H9 (cell line): Measurements from ENCODE around the gene FRYL. TPM values are rescaled to one million over a fixed set of nuclear protein-coding genes. Genes with fewer than 3 reads are reported as not detected.

Source experiments
- DNase-seq: peaks from one replicate; pipeline ENCODE4 v3.0.0-alpha.2; 2017
- H2AFZ ChIP-seq: one replicate; pipeline ENCODE4 v1.6.1; 2013; ENCODE audit warnings: mild to moderate bottlenecking, low read length, control low read depth, moderate library complexity
- H2AK5ac ChIP-seq: 2 replicates; pipeline ENCODE4 v1.6.1; 2013; ENCODE audit warnings: low read length, control low read depth, mixed read lengths; ENCODE audit not compliant: insufficient read length
- H2BK120ac ChIP-seq: one replicate; pipeline ENCODE4 v1.6.1; 2013; ENCODE audit warnings: low read depth, mild to moderate bottlenecking, low read length, control low read depth, inconsistent platforms; ENCODE audit not compliant: poor library complexity, severe bottlenecking
- H2BK12ac ChIP-seq: 2 replicates; pipeline ENCODE4 v1.6.1; 2013; ENCODE audit warnings: low read length, control low read depth, mixed read lengths, low read depth; ENCODE audit not compliant: insufficient read length
- H2BK15ac ChIP-seq: 2 replicates; pipeline ENCODE4 v1.6.1; 2013; ENCODE audit warnings: low read depth, low read length, control low read depth
- H2BK20ac ChIP-seq: one replicate; pipeline ENCODE4 v1.6.1; 2013; ENCODE audit warnings: low read depth, mild to moderate bottlenecking, low read length, control low read depth, inconsistent platforms; ENCODE audit not compliant: poor library complexity, severe bottlenecking
- H2BK5ac ChIP-seq: 2 replicates; pipeline ENCODE4 v1.6.1; 2013; ENCODE audit warnings: low read length, control low read depth, mixed read lengths; ENCODE audit not compliant: insufficient read length
- H3K14ac ChIP-seq: 2 replicates; pipeline ENCODE4 v1.6.1; 2013; ENCODE audit warnings: low read length, control low read depth; ENCODE audit not compliant: insufficient read depth
- H3K18ac ChIP-seq: 2 replicates; pipeline ENCODE4 v1.6.1; 2013; ENCODE audit warnings: low read depth, mild to moderate bottlenecking, mixed read lengths, low read length, control low read depth; ENCODE audit not compliant: insufficient read length
- H3K23ac ChIP-seq: 2 replicates; pipeline ENCODE4 v1.6.1; 2013; ENCODE audit warnings: low read length, control low read depth, mixed read lengths, low read depth; ENCODE audit not compliant: insufficient read length
- H3K23me2 ChIP-seq: 2 replicates; pipeline ENCODE4 v1.6.1; 2013; ENCODE audit warnings: low read depth, mild to moderate bottlenecking, mixed read lengths, low read length, control low read depth; ENCODE audit not compliant: insufficient read length, poor library complexity, severe bottlenecking
- H3K27ac ChIP-seq: 2 replicates; pipeline ENCODE4 v1.5.1; 2013; ENCODE audit warnings: low read length, control low read depth, mixed read lengths, low read depth; ENCODE audit not compliant: insufficient read length
- H3K27me3 ChIP-seq: 2 replicates; pipeline ENCODE4 v1.6.1; 2013; ENCODE audit warnings: low read length, control low read depth, inconsistent platforms; ENCODE audit not compliant: insufficient read depth
- H3K4ac ChIP-seq: 2 replicates; pipeline ENCODE4 v1.6.1; 2013; ENCODE audit warnings: low read depth, mild to moderate bottlenecking, control low read depth, inconsistent platforms, low read length, moderate library complexity
- H3K4me1 ChIP-seq: 2 replicates; pipeline ENCODE4 v1.6.1; 2013; ENCODE audit warnings: low read length, control low read depth, inconsistent platforms; ENCODE audit not compliant: insufficient read depth
- H3K4me2 ChIP-seq: 2 replicates; pipeline ENCODE4 v1.6.1; 2013; ENCODE audit warnings: low read length, control low read depth, mixed read lengths; ENCODE audit not compliant: insufficient read length, insufficient read depth
- H3K56ac ChIP-seq: 2 replicates; pipeline ENCODE4 v1.6.1; 2013; ENCODE audit warnings: low read depth, mild to moderate bottlenecking, mixed read lengths, low read length, control low read depth; ENCODE audit not compliant: insufficient read length
- H3K79me1 ChIP-seq: 2 replicates; pipeline ENCODE4 v1.6.1; 2013; ENCODE audit warnings: low read depth, mild to moderate bottlenecking, moderate library complexity, low read length, control low read depth, inconsistent platforms; ENCODE audit not compliant: insufficient read depth, poor library complexity, severe bottlenecking
- H3K79me2 ChIP-seq: 2 replicates; pipeline ENCODE4 v1.6.1; 2013; ENCODE audit warnings: low read length, control low read depth, inconsistent platforms; ENCODE audit not compliant: insufficient read depth
- H3K9ac ChIP-seq: 2 replicates; pipeline ENCODE4 v1.6.1; 2013; ENCODE audit warnings: low read length, control low read depth, mixed read lengths; ENCODE audit not compliant: insufficient read length; ENCODE audit errors: extremely low read depth
- H3K9me3 ChIP-seq: one replicate; pipeline ENCODE4 v1.6.1; 2013; ENCODE audit warnings: low read depth, low read length, inconsistent platforms; ENCODE audit not compliant: control insufficient read depth
- H3T11ph ChIP-seq: one replicate; pipeline ENCODE4 v1.6.1; 2013; ENCODE audit warnings: mild to moderate bottlenecking, low read length, control low read depth, inconsistent platforms
- H4K20me1 ChIP-seq: one replicate; pipeline ENCODE4 v1.6.1; 2013; ENCODE audit not compliant: control insufficient read depth, insufficient read length, insufficient read depth
- H4K5ac ChIP-seq: 2 replicates; pipeline ENCODE4 v1.6.1; 2013; ENCODE audit warnings: low read depth, mild to moderate bottlenecking, mixed read lengths, low read length, control low read depth; ENCODE audit not compliant: insufficient read length
- H4K8ac ChIP-seq: replicated peaks from 2 replicates; pipeline ENCODE4 v1.6.1; 2013; ENCODE audit warnings: low read length, control low read depth, mixed read lengths, low read depth; ENCODE audit not compliant: insufficient read length
- H4K91ac ChIP-seq: 2 replicates; pipeline ENCODE4 v1.6.1; 2013; ENCODE audit warnings: low read depth, mild to moderate bottlenecking, moderate library complexity, mixed read lengths, low read length, control low read depth; ENCODE audit not compliant: insufficient read length
- H3K27ac Mint-ChIP-seq, 3 experiments: 2 replicates in 2 of 3; 3 replicates in 1 of 3; pipeline ENCODE4 v1.8.0; 2020 to 2021; ENCODE audit warnings: mixed read lengths in 3 of 3, mild to moderate bottlenecking in 1 of 3, moderate library complexity in 1 of 3
- H3K27me3 Mint-ChIP-seq: 2 replicates; pipeline ENCODE4 v1.8.0; 2021; ENCODE audit warnings: low read depth, mild to moderate bottlenecking, moderate library complexity, mixed read lengths
- H3K36me3 Mint-ChIP-seq, 3 experiments: 2 replicates in 2 of 3; 3 replicates in 1 of 3; pipeline ENCODE4 v1.8.0; 2020 to 2021; ENCODE audit warnings: low read depth in 3 of 3, mixed read lengths in 3 of 3; ENCODE audit not compliant: insufficient read depth in 1 of 3
- H3K4me1 Mint-ChIP-seq, 2 experiments: 2 replicates each; pipeline ENCODE4 v1.8.0; 2020; ENCODE audit warnings: mixed read lengths in 2 of 2
- H3K4me3 Mint-ChIP-seq, 2 experiments: 2 replicates in 1 of 2; 3 replicates in 1 of 2; pipeline ENCODE4 v1.8.0; 2020 to 2021; ENCODE audit warnings: mild to moderate bottlenecking in 2 of 2, mixed read lengths in 2 of 2, moderate library complexity in 1 of 2
- H3K9me3 Mint-ChIP-seq, 2 experiments: 2 replicates in 1 of 2; 3 replicates in 1 of 2; pipeline ENCODE4 v1.8.0; 2020; ENCODE audit warnings: mild to moderate bottlenecking in 2 of 2, mixed read lengths in 2 of 2, moderate library complexity in 1 of 2
- WGBS: extraction: QIAGEN DNeasy Blood & Tissue Kit; methylation state at CpG from one replicate; pipeline ENCODE4 v1.1.7; 2013; ENCODE audit warnings: missing lambda C conversion rate, low lambda C conversion rate, mixed read lengths; ENCODE audit not compliant: insufficient read length; ENCODE audit errors: extremely low coverage; 5-methylcytosine and 5-hydroxymethylcytosine counted together
- total RNA-seq: library from RNA; stranded (reverse); gene quantifications from 2 replicates; pipeline ENCODE4 v1.2.1, GENCODE V29; 2021
- TF ChIP-seq, protein P1 (sequence below): fragments of 200-600 bp; sonication (generic); conservative IDR thresholded peaks from 3 replicates; pipeline ENCODE4 v1.8.0; 2021; ENCODE audit warnings: antibody characterized with exemption, mild to moderate bottlenecking

FRYL gene
- total RNA-seq, 1 experiment from 2014 or later, result 31.5 TPM

DNA sequence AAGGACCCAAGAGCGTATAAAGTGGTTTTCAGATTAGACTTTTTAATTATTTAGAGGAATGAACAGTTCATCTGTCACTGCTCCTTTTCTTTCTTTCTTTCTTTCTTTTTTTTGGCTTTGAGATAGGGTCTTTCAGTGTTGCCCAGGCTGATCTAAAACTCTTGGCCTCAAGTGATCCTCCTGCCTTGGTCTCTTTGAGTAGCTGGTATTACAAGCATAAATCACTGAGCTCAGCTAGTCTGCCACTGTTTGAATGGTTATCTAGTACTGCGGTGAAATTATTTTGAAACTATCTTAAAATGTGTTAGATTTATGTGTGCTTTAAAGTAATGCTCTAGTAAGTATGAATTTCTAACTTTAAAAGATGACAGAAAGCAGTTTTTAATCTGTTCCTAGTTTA lies 6.5 kb upstream of the FRYL start:
- no peak for DNase-seq
- no peak overlapping the region for H2BK120ac ChIP-seq

More for the DNA sequence above, 6.5 kb upstream of the FRYL start:
- Histone ChIP-seq H3K23me2 (no peaks in the 10 kb centered on the region), H4K8ac (no peak overlapping the region), H3K27me3 (no peaks in the 10 kb centered on the region), H2AK5ac (no peak overlapping the region), H3K27ac (no peak overlapping the region), H3K4me1 (no peaks in the 10 kb centered on the region), H3K18ac (no peak overlapping the region), H4K20me1 (no peaks in the 10 kb centered on the region), H3K9me3 (no peaks in the 10 kb centered on the region), H3K9ac (no peak overlapping the region), H2BK20ac (no peak overlapping the region), H3K79me1 (no peaks in the 10 kb centered on the region), H3K23ac (no peak overlapping the region), H2BK12ac (no peak overlapping the region), H4K5ac (no peak overlapping the region), H2AFZ (no peak overlapping the region), H3T11ph (no peak overlapping the region), H3K56ac (no peak overlapping the region), H3K14ac (no peak overlapping the region), H3K79me2 (no peaks in the 10 kb centered on the region), H4K91ac (no peak overlapping the region), H2BK5ac (no peak overlapping the region), H3K4me2 (no peak overlapping the region), H2BK15ac (no peak overlapping the region), H3K4ac (no peak overlapping the region)
- no peak overlapping the region for H3K27ac Mint-ChIP-seq
- TF ChIP-seq, protein P1, sequence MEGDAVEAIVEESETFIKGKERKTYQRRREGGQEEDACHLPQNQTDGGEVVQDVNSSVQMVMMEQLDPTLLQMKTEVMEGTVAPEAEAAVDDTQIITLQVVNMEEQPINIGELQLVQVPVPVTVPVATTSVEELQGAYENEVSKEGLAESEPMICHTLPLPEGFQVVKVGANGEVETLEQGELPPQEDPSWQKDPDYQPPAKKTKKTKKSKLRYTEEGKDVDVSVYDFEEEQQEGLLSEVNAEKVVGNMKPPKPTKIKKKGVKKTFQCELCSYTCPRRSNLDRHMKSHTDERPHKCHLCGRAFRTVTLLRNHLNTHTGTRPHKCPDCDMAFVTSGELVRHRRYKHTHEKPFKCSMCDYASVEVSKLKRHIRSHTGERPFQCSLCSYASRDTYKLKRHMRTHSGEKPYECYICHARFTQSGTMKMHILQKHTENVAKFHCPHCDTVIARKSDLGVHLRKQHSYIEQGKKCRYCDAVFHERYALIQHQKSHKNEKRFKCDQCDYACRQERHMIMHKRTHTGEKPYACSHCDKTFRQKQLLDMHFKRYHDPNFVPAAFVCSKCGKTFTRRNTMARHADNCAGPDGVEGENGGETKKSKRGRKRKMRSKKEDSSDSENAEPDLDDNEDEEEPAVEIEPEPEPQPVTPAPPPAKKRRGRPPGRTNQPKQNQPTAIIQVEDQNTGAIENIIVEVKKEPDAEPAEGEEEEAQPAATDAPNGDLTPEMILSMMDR, result no peak
- WGBS, result no CpG with 5 or more reads among the region's 2 CpGs
- no peaks in the 10 kb centered on the region for H3K27me3 Mint-ChIP-seq
- no peaks in the 10 kb centered on the region for H3K36me3 Mint-ChIP-seq
- H3K9me3 Mint-ChIP-seq, result no peaks in the 10 kb centered on the region; a peak in 1 of 5 replicates
- H3K4me1 Mint-ChIP-seq, result peaks cover 3 to 12% of the 10 kb centered on the region in 2 experiments
- H3K4me3 Mint-ChIP-seq, result no peak overlapping the region
